GM23338 (cell line): ENCODE results near the gene ANKRD55. TPM values are rescaled to one million over a fixed set of nuclear protein-coding genes. Genes with fewer than 3 reads are reported as not detected.

Source experiments
- ATAC-seq: fragments of 200-7000 bp; cut with Tn5 transposase; 3 replicates; pipeline ENCODE4 v1.9.1; 2020
- DNase-seq: peaks from one replicate; pipeline ENCODE4 v3.0.0-alpha.2; 2015; ENCODE audit warnings: low spot score
- H2AFZ ChIP-seq: fragments of 200-600 bp; sonication (generic); 2 replicates; pipeline ENCODE4 v1.8.0; 2016; ENCODE audit warnings: antibody characterized with exemption, mild to moderate bottlenecking, moderate library complexity
- H3F3A ChIP-seq: fragments of 200-600 bp; sonication (generic); replicated peaks from 2 replicates; pipeline ENCODE4 v1.8.0; 2017; ENCODE audit warnings: antibody characterized with exemption, mixed run types, low read depth
- H3K27ac ChIP-seq: fragments of 200-600 bp; sonication (generic); 2 replicates; pipeline ENCODE4 v1.6.1; 2016; ENCODE audit warnings: low read depth
- H3K27me3 ChIP-seq: fragments of 200-600 bp; sonication (generic); 2 replicates; pipeline ENCODE4 v1.8.0; 2016; ENCODE audit warnings: mild to moderate bottlenecking, mixed run types, moderate library complexity; ENCODE audit not compliant: insufficient read depth
- H3K36me3 ChIP-seq: fragments of 200-600 bp; sonication (generic); 2 replicates; pipeline ENCODE4 v1.8.0; 2016; ENCODE audit warnings: mild to moderate bottlenecking; ENCODE audit not compliant: insufficient read depth
- H3K4me1 ChIP-seq: fragments of 200-600 bp; sonication (generic); 2 replicates; pipeline ENCODE4 v1.8.0; 2016; ENCODE audit warnings: mild to moderate bottlenecking, moderate library complexity; ENCODE audit not compliant: insufficient read depth
- H3K4me2 ChIP-seq: fragments of 200-600 bp; sonication (generic); 2 replicates; pipeline ENCODE4 v1.7.1; 2017; ENCODE audit warnings: mixed run types
- H3K4me3 ChIP-seq: fragments of 200-600 bp; sonication (generic); 2 replicates; pipeline ENCODE4 v1.6.1; 2016; ENCODE audit warnings: mixed run types
- H3K79me2 ChIP-seq: fragments of 200-600 bp; sonication (generic); replicated peaks from 2 replicates; pipeline ENCODE4 v1.8.0; 2017; ENCODE audit warnings: mild to moderate bottlenecking; ENCODE audit not compliant: insufficient read depth
- H3K9me2 ChIP-seq: fragments of 200-600 bp; sonication (generic); 2 replicates; pipeline ENCODE4 v1.8.0; 2017; ENCODE audit not compliant: insufficient read depth
- H4K20me1 ChIP-seq: fragments of 200-600 bp; sonication (generic); replicated peaks from 2 replicates; pipeline ENCODE4 v1.8.0; 2017; ENCODE audit warnings: mild to moderate bottlenecking; ENCODE audit not compliant: insufficient read depth
- H3K27ac Mint-ChIP-seq: 2 replicates; pipeline ENCODE4 v1.8.0; 2020; ENCODE audit warnings: inconsistent platforms, mild to moderate bottlenecking, moderate library complexity, mixed read lengths
- H3K27me3 Mint-ChIP-seq: 3 replicates; pipeline ENCODE4 v1.8.0; 2022; ENCODE audit warnings: low read depth, mild to moderate bottlenecking, moderate library complexity, mixed read lengths, inconsistent platforms; ENCODE audit not compliant: insufficient read depth, poor library complexity
- H3K36me3 Mint-ChIP-seq: 3 replicates; pipeline ENCODE4 v1.8.0; 2021; ENCODE audit warnings: low read depth, mild to moderate bottlenecking, inconsistent platforms, moderate library complexity, mixed read lengths
- H3K4me1 Mint-ChIP-seq: 3 replicates; pipeline ENCODE4 v1.8.0; 2020; ENCODE audit warnings: mild to moderate bottlenecking, inconsistent platforms, mixed read lengths
- H3K4me3 Mint-ChIP-seq: 3 replicates; pipeline ENCODE4 v1.8.0; 2021; ENCODE audit warnings: moderate library complexity, mild to moderate bottlenecking, inconsistent platforms, mixed read lengths
- H3K9me3 Mint-ChIP-seq: 3 replicates; pipeline ENCODE4 v1.8.0; 2020; ENCODE audit warnings: moderate library complexity, mild to moderate bottlenecking, inconsistent platforms, mixed read lengths
- CREB1 ChIP-seq: fragments of 250-450 bp; sonication (Bioruptor Pico); IDR thresholded peaks from 2 replicates; pipeline ENCODE4 v1.5.0; 2020; ENCODE audit warnings: low read depth, mild to moderate bottlenecking, moderate library complexity
- CTCF ChIP-seq, 2 experiments: fragments of 200-600 bp in 1 of 2; sonication (generic) in 1 of 2; conservative IDR thresholded peaks; 2 replicates each; pipeline versions ENCODE4 v1.5.1 to v1.6.1; 2016 to 2017; ENCODE audit warnings: antibody characterized with exemption in 2 of 2, low read depth in 2 of 2, mild to moderate bottlenecking in 2 of 2, moderate library complexity in 1 of 2
- ETS1 ChIP-seq: IDR thresholded peaks from 2 replicates; pipeline ENCODE4 v1.6.1; 2016; ENCODE audit warnings: antibody characterized with exemption
- EZH2 ChIP-seq: fragments of 200-600 bp; sonication (generic); IDR thresholded peaks from one replicate; pipeline ENCODE4 v1.8.0; 2017; ENCODE audit warnings: antibody characterized with exemption, mild to moderate bottlenecking, low read depth; ENCODE audit not compliant: unreplicated experiment
- EZH2phosphoT487 ChIP-seq: fragments of 200-600 bp; sonication (generic); IDR thresholded peaks from one replicate; pipeline ENCODE4 v1.8.1; 2018; ENCODE audit warnings: antibody characterized with exemption; ENCODE audit not compliant: unreplicated experiment
- JUNB ChIP-seq: IDR thresholded peaks from one replicate; pipeline ENCODE4 v1.6.1; 2016; ENCODE audit warnings: antibody characterized with exemption; ENCODE audit not compliant: unreplicated experiment
- NANOG ChIP-seq: IDR thresholded peaks from 2 replicates; pipeline ENCODE4 v1.6.1; 2016; ENCODE audit warnings: antibody characterized with exemption, borderline replicate concordance
- POLR2AphosphoS5 ChIP-seq: IDR thresholded peaks from 2 replicates; pipeline ENCODE4 v1.6.1; 2016; ENCODE audit warnings: antibody characterized with exemption, low read depth
- REST ChIP-seq: IDR thresholded peaks from one replicate; pipeline ENCODE4 v1.6.1; 2018; ENCODE audit warnings: antibody characterized with exemption; ENCODE audit not compliant: unreplicated experiment
- STAT1 ChIP-seq: IDR thresholded peaks from one replicate; pipeline ENCODE4 v1.6.1; 2016; ENCODE audit warnings: antibody characterized with exemption; ENCODE audit not compliant: unreplicated experiment
- ZNF114 ChIP-seq: fragments of 250-450 bp; sonication (Bioruptor Pico); IDR thresholded peaks from 2 replicates; pipeline ENCODE4 v1.5.0; 2020; ENCODE audit warnings: mild to moderate bottlenecking, moderate library complexity
- ZNF331 ChIP-seq: fragments of 250-450 bp; sonication (Bioruptor Pico); IDR thresholded peaks from 2 replicates; pipeline ENCODE4 v1.5.0; 2020; ENCODE audit warnings: low read depth, mild to moderate bottlenecking, moderate library complexity
- ZNF462 ChIP-seq: fragments of 250-450 bp; sonication (Bioruptor Pico); IDR thresholded peaks from 2 replicates; pipeline ENCODE4 v1.5.0; 2020; ENCODE audit warnings: mild to moderate bottlenecking, moderate library complexity
- polyA plus RNA-seq: library from polyadenylated mRNA; unstranded; fragments of >200 nt; fragmentation: Nextera tagmentation; extraction: Ambion mirVana; gene quantifications from 2 replicates; pipeline ENCODE4 v1.2.1, GENCODE V29; 2016
- total RNA-seq: library from RNA; depleted of rRNA; stranded (reverse); fragments of >200 nt; shearing (Covaris generic); gene quantifications from 2 replicates; pipeline ENCODE4 v1.2.3, GENCODE V29; 2014

Gene ANKRD55
- total and polyA plus RNA-seq, 2 experiments from 2014 or later = not detected

GRCh38 chr5:56116599-56117141 lies 116.5 kb downstream of the ANKRD55 start:
- no peaks in the 10 kb centered on the region for H3K4me1 Mint-ChIP-seq
- ATAC-seq (no peak), DNase-seq (no peak)
- H3K4me1 ChIP-seq = no peaks in the 10 kb centered on the region
- no peaks in the 10 kb centered on the region for H3F3A ChIP-seq
- H3K79me2 ChIP-seq = no peaks in the 10 kb centered on the region
- no peaks in the 10 kb centered on the region for H3K9me2 ChIP-seq
- H3K27me3 ChIP-seq = no peaks in the 10 kb centered on the region
- no peak overlapping the region for H3K4me3 Mint-ChIP-seq
- H3K9me3 Mint-ChIP-seq = peaks cover 5% of the 10 kb centered on the region; the same call in 2 of the 3 replicates
- 0 out of 2 replicates have a peak overlapping the region, but pooled peaks have one; percentile 72 for H2AFZ ChIP-seq
- no peaks in the 10 kb centered on the region; the same call in 1 of the 2 replicates for H3K36me3 ChIP-seq
- H3K36me3 Mint-ChIP-seq = no peaks in the 10 kb centered on the region
- no peak overlapping the region for H3K27ac Mint-ChIP-seq
- no peak overlapping the region for H3K4me2 ChIP-seq
- H3K27ac ChIP-seq = no peak overlapping the region
- no peaks in the 10 kb centered on the region for H4K20me1 ChIP-seq
- H3K4me3 ChIP-seq = no peak overlapping the region
- H3K27me3 Mint-ChIP-seq = no peaks in the 10 kb centered on the region
- TF ChIP-seq ZNF462 (CRISPR knock-in tag) = no peak
- no peak for TF ChIP-seq POLR2AphosphoS5
- TF ChIP-seq JUNB = no peak
- TF ChIP-seq REST = no peak
- no peak for TF ChIP-seq EZH2phosphoT487
- TF ChIP-seq ZNF114 (CRISPR knock-in tag) = no peak
- no peak for TF ChIP-seq STAT1
- no peak for TF ChIP-seq NANOG
- TF ChIP-seq CTCF (conservative IDR thresholded peaks at IDR 0.05; ENCODE audit: low read depth in 2 of 2) = no peak
- no peak for TF ChIP-seq EZH2
- no peak for TF ChIP-seq ETS1
- no peak for TF ChIP-seq CREB1 (CRISPR knock-in tag)
- no peak for TF ChIP-seq ZNF331 (CRISPR knock-in tag)
